Activated naive CD8-positive, alpha-beta T cell treated with anti-CD3 and anti-CD28 coated beads, Interleukin-2, amount 50 U/mL, for 24 hours (primary cell): ENCODE data around the gene DGKG.

Experiments used
- ATAC-seq: fragments of 150-1000 bp; cut with Tn5 transposase; one replicate; pipeline ENCODE4 v1.10.0; 2021
- DNase-seq: peaks from one replicate; pipeline ENCODE4 v3.0.0; 2021
- H3K27ac Mint-ChIP-seq: one replicate; pipeline ENCODE4 v1.8.0; 2021; ENCODE audit warnings: mild to moderate bottlenecking, mixed read lengths
- H3K27me3 Mint-ChIP-seq: one replicate; pipeline ENCODE4 v1.8.0; 2021; ENCODE audit warnings: mixed read lengths
- H3K36me3 Mint-ChIP-seq: one replicate; pipeline ENCODE4 v1.8.0; 2021; ENCODE audit warnings: low read depth, mixed read lengths
- H3K4me1 Mint-ChIP-seq: one replicate; pipeline ENCODE4 v1.8.0; 2021; ENCODE audit warnings: mixed read lengths
- H3K4me3 Mint-ChIP-seq: one replicate; pipeline ENCODE4 v1.8.0; 2021; ENCODE audit warnings: mild to moderate bottlenecking, moderate library complexity, mixed read lengths
- H3K9me3 Mint-ChIP-seq: one replicate; pipeline ENCODE4 v1.8.0; 2021; ENCODE audit warnings: mixed read lengths

DGKG gene

DNA sequence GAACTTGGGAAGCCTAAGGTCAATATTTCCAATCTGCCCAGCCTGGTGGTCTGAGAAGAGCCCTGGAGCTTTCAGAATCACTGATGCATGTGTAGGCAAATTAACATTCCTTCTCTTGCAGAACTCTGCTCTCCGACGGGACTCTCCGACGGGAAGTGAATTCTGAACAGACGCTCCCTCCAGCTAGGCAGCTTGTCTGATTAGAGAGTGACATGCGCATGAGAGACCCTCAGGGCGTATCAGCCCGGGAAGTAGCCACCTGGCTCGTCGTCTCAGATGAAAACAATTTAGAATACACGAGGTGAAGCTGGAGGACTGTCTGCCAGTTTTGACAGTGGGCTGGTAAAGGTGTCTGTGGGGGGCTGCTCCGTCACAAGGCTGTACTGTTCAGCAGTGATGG, 103.1 kb downstream of the DGKG start:
- DNase-seq, result no peak
- Mint-ChIP-seq H3K27ac (no peak overlapping the region), H3K27me3 (peaks cover 2% of the 10 kb centered on the region), H3K4me3 (no peak overlapping the region), H3K4me1 (peaks cover 40% of the 10 kb centered on the region), H3K36me3 (peaks cover 4% of the 10 kb centered on the region), H3K9me3 (no peaks in the 10 kb centered on the region)
- no peak for ATAC-seq

DNA sequence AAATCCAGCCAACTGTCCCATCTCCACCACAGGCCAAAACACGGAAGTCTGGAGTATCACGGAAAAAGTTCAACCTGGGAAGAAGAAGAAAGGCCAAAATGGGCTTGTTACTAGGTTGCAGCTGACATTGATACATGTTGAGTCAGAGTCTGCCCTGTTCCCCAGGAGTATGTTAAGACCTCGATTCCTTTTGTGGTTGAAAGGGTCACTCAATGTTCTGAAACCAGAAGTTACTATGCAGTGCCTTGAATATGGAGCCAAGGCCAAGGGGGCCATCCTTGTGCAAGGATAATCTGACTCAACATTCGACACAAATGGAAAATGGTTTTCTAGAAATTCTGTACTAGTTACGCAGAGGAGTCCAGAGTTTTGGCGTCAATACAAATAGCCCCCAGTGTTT, 104.2 kb downstream of the DGKG start:
- no peak for ATAC-seq

GRCh38 chr3:186255703-186256331, 106.2 kb downstream of the DGKG start:
- H3K36me3 Mint-ChIP-seq, result peaks cover 4% of the 10 kb centered on the region

More for the DNA sequence above, 104.2 kb downstream of the DGKG start:
- Mint-ChIP-seq H3K27ac (no peak overlapping the region), H3K4me3 (no peak overlapping the region), H3K27me3 (peaks cover 2% of the 10 kb centered on the region), H3K9me3 (no peaks in the 10 kb centered on the region), H3K36me3 (peaks cover 4% of the 10 kb centered on the region), H3K4me1 (peaks cover 43% of the 10 kb centered on the region)
- no peak for DNase-seq

GRCh38 chr3:186254676-186255650, 107.1 kb downstream of the DGKG start:
- H3K27ac Mint-ChIP-seq, result peak overlapping the region; percentile 41
- ATAC-seq (peak; percentile 51), DNase-seq (peak; percentile 32)
- H3K27me3 Mint-ChIP-seq, result peaks cover 6% of the 10 kb centered on the region
- H3K4me3 Mint-ChIP-seq, result no peak overlapping the region
- peaks cover under 1% of the 10 kb centered on the region for H3K36me3 Mint-ChIP-seq
- H3K4me1 Mint-ChIP-seq, result peaks cover 36% of the 10 kb centered on the region
- no peaks in the 10 kb centered on the region for H3K9me3 Mint-ChIP-seq

More at GRCh38 chr3:186255703-186256331, 106.2 kb downstream of the DGKG start:
- H3K9me3 Mint-ChIP-seq, result no peaks in the 10 kb centered on the region
- H3K4me1 Mint-ChIP-seq, result peaks cover 43% of the 10 kb centered on the region
- H3K27ac Mint-ChIP-seq, result peak overlapping the region; percentile 50
- DNase-seq (peak; percentile 53), ATAC-seq (no peak)
- no peak overlapping the region for H3K4me3 Mint-ChIP-seq
- peaks cover 3% of the 10 kb centered on the region for H3K27me3 Mint-ChIP-seq

GRCh38 chr3:186251948-186252619, 110.0 kb downstream of the DGKG start:
- H3K4me3 Mint-ChIP-seq, result no peak overlapping the region
- peaks cover 39% of the 10 kb centered on the region for H3K4me1 Mint-ChIP-seq
- DNase-seq, result no peak
- peaks cover 9% of the 10 kb centered on the region for H3K27me3 Mint-ChIP-seq
- no peak for ATAC-seq
- H3K36me3 Mint-ChIP-seq, result no peaks in the 10 kb centered on the region
- no peak overlapping the region for H3K27ac Mint-ChIP-seq
- no peaks in the 10 kb centered on the region for H3K9me3 Mint-ChIP-seq

DNA sequence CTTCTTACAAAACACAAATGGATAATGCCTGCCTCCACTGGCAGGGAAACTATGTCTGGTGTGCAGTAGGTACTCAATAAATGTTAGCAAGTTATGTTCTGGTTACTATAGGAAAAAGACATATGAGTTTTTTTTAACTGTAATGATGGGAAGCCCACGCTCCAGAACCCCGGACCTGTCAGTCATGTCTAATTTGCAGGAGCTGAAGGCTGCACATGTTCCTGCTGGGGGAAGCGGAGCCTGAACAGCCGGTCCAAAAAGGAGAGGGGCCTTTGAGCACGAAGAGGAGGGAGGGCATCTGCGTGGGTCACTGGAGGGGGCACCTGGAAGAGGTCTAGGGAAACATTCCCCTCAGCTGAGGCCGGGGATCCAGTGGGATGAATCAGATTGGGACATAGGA, 113.2 kb downstream of the DGKG start:
- H3K27me3 Mint-ChIP-seq, result peaks cover 17% of the 10 kb centered on the region
- no peaks in the 10 kb centered on the region for H3K9me3 Mint-ChIP-seq
- H3K27ac Mint-ChIP-seq, result no peak overlapping the region
- no peaks in the 10 kb centered on the region for H3K36me3 Mint-ChIP-seq
- no peak overlapping the region for H3K4me3 Mint-ChIP-seq
- DNase-seq (no peak), ATAC-seq (no peak)
- H3K4me1 Mint-ChIP-seq, result peaks cover 15% of the 10 kb centered on the region

GRCh38 chr3:186247821-186248814, 113.9 kb downstream of the DGKG start:
- Mint-ChIP-seq H3K36me3 (no peaks in the 10 kb centered on the region), H3K27me3 (peaks cover 20% of the 10 kb centered on the region), H3K4me1 (peaks cover 13% of the 10 kb centered on the region), H3K4me3 (no peak overlapping the region), H3K9me3 (no peaks in the 10 kb centered on the region), H3K27ac (no peak overlapping the region)
- no peak for DNase-seq
- peak; percentile 65 for ATAC-seq

DNA sequence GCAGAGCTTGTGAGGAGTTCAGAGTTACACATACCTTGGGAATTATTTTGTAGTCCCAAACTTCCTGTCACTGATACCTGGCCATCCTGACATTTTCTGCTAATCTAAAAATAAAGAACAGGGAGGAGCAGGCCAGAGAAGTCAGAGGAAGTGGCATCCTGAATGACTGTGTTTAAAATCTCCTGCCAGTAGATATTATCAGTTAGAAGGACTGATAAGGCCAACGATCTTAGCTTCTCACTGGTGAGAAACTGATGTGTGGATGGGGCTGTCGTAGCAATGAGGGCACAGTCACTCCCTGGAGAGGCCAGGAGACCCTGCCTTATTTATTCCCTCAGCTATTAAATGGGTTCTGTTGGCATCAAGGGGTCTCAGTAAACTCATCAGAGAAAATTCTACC, 115.1 kb downstream of the DGKG start:
- Mint-ChIP-seq H3K27ac (no peak overlapping the region), H3K9me3 (no peaks in the 10 kb centered on the region), H3K4me1 (peaks cover 20% of the 10 kb centered on the region), H3K4me3 (no peak overlapping the region), H3K27me3 (peaks cover 20% of the 10 kb centered on the region), H3K36me3 (no peaks in the 10 kb centered on the region)
- DNase-seq, result no peak
- no peak for ATAC-seq

- Mint-ChIP-seq H3K4me1 (peaks cover 22% of the 10 kb centered on the region), H3K4me3 (no peak overlapping the region), H3K27me3 (peaks cover 13% of the 10 kb centered on the region), H3K9me3 (no peaks in the 10 kb centered on the region), H3K36me3 (no peaks in the 10 kb centered on the region), H3K27ac (no peak overlapping the region)
- no peak for ATAC-seq
- DNase-seq, result no peak
Observed at GRCh38 chr3:186244016-186244415, 118.0 kb downstream of the DGKG start.

- no peaks in the 10 kb centered on the region for H3K9me3 Mint-ChIP-seq
- no peak overlapping the region for H3K27ac Mint-ChIP-seq
- DNase-seq (peak; percentile 61), ATAC-seq (peak; percentile 98)
- peaks cover 13% of the 10 kb centered on the region for H3K27me3 Mint-ChIP-seq
- no peaks in the 10 kb centered on the region for H3K36me3 Mint-ChIP-seq
- H3K4me1 Mint-ChIP-seq, result peaks cover 9% of the 10 kb centered on the region
- H3K4me3 Mint-ChIP-seq, result peak overlapping the region; percentile 36
Observed at GRCh38 chr3:186241910-186242821, 119.9 kb downstream of the DGKG start.

- H3K9me3 Mint-ChIP-seq, result no peaks in the 10 kb centered on the region
- H3K4me3 Mint-ChIP-seq, result no peak overlapping the region
- DNase-seq (no peak), ATAC-seq (no peak)
- H3K27me3 Mint-ChIP-seq, result peaks cover 6% of the 10 kb centered on the region
- H3K27ac Mint-ChIP-seq, result no peak overlapping the region
- H3K36me3 Mint-ChIP-seq, result no peaks in the 10 kb centered on the region
- H3K4me1 Mint-ChIP-seq, result peaks cover 25% of the 10 kb centered on the region
Observed at GRCh38 chr3:186239321-186239720, 122.7 kb downstream of the DGKG start.

DNA sequence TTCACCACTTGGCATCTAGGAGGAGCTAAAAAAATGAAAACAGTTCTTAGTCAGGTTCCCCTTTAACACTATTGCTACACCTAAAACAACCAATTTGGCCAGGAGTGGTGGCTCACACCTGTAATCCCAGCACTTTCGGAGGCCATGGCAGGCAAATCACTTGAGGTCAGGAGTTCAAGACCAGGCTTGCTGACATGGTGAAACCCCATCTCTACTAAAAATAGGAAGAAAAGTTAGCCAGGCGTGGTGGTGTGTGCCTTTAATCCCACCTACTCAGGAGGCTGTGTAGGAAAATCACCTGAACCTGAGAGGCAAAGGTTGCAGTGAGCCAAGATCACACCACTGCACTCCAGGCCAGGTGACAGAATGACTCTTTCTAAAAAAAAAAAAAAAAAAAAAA, 124.1 kb downstream of the DGKG start:
- H3K27ac Mint-ChIP-seq, result no peak overlapping the region
- H3K27me3 Mint-ChIP-seq, result peaks cover 2% of the 10 kb centered on the region
- no peaks in the 10 kb centered on the region for H3K9me3 Mint-ChIP-seq
- no peaks in the 10 kb centered on the region for H3K36me3 Mint-ChIP-seq
- ATAC-seq, result no peak
- DNase-seq, result no peak
- H3K4me3 Mint-ChIP-seq, result no peak overlapping the region
- peaks cover 25% of the 10 kb centered on the region for H3K4me1 Mint-ChIP-seq
